ENCODE measurements around the gene CIP2A. TPM values are rescaled to one million over a fixed set of nuclear protein-coding genes. Genes with fewer than 3 reads are reported as not detected.
A peak's percentile ranks its signal among the peaks of the same experiment; 100 is the strongest.
"Not testable (repeated sequence)": the region's sequence is repeated elsewhere in the genome, so short reads cannot be mapped to it uniquely, and the experiment has no call there.

Gene CIP2A
- 11.7 and 35.1 TPM in 2 replicates for total RNA-seq

- peak; percentile 91 for DNase-seq
Observed at GRCh38 chr3:108589081-108589997, at the start of gene CIP2A, which contains the start of gene DZIP3. Gene CIP2A (minus strand): TSS chr3:108589438. CDS start chr3:108589375, 63 bp downstream. Gene DZIP3 (plus strand): TSS chr3:108589722. CDS start chr3:108605407, 15,685 bp downstream.

- no peak for DNase-seq
Observed at GRCh38 chr3:108629974-108630373, 40.7 kb upstream of the CIP2A start.

GRCh38 chr3:108623504-108623903 is 34.3 kb upstream of the CIP2A start:
- DNase-seq = no peak

GRCh38 chr3:108620250-108620649 is 31.0 kb upstream of the CIP2A start:
- DNase-seq = no peak

- not testable (repeated sequence) for DNase-seq
Observed at GRCh38 chr3:108616090-108616489, 26.9 kb upstream of the CIP2A start.

- no peak for DNase-seq
Observed at GRCh38 chr3:108610651-108611050, 21.4 kb upstream of the CIP2A start.

- DNase-seq = no peak
Observed at GRCh38 chr3:108608750-108609149, 19.5 kb upstream of the CIP2A start.

- DNase-seq = no peak
Observed at GRCh38 chr3:108605491-108605890, 16.3 kb upstream of the CIP2A start.

GRCh38 chr3:108605028-108605427 is 15.8 kb upstream of the CIP2A start:
- DNase-seq = no peak

- peak; percentile 8 for DNase-seq
Observed at GRCh38 chr3:108603691-108604090, 14.5 kb upstream of the CIP2A start.

GRCh38 chr3:108602935-108603294 is 13.7 kb upstream of the CIP2A start:
- DNase-seq = no peak

GRCh38 chr3:108602249-108602934 is 13.2 kb upstream of the CIP2A start:
- no peak for DNase-seq

- no peak for DNase-seq
Observed at GRCh38 chr3:108599677-108600409, 10.6 kb upstream of the CIP2A start.

GRCh38 chr3:108598375-108598774 is 9.1 kb upstream of the CIP2A start:
- DNase-seq = no peak

- no peak for DNase-seq
Observed at GRCh38 chr3:108595321-108595720, 6.1 kb upstream of the CIP2A start.

GRCh38 chr3:108590460-108590859 is 1.2 kb upstream of the CIP2A start:
- DNase-seq = peak; percentile 12

- no peak for DNase-seq
Observed at GRCh38 chr3:108589998-108590323, 723 bp upstream of the CIP2A start.

GRCh38 chr3:108588601-108589000 is 637 bp downstream of the CIP2A start:
- no peak for DNase-seq

- no peak for DNase-seq
Observed at GRCh38 chr3:108578064-108578463, 11.2 kb downstream of the CIP2A start.

- DNase-seq = no peak
Observed at GRCh38 chr3:108569336-108569735, 19.9 kb downstream of the CIP2A start.

- DNase-seq = no peak
Observed at GRCh38 chr3:108566599-108566998, 22.6 kb downstream of the CIP2A start.

- no peak for DNase-seq
Observed at GRCh38 chr3:108565506-108565905, 23.7 kb downstream of the CIP2A start.

GRCh38 chr3:108564564-108564963 is 24.7 kb downstream of the CIP2A start:
- DNase-seq = no peak
